ENCODE data around the gene HTR1D.

The HTR1D gene

GRCh38 chr1:23178950-23179349 lies 38.4 kb downstream of the HTR1D start:
- DNase-seq, result no peak

- no peak for DNase-seq
Measured at GRCh38 chr1:23178414-23178813, 38.9 kb downstream of the HTR1D start.

- DNase-seq, result peak; percentile 48
Measured at GRCh38 chr1:23177438-23178380, 39.6 kb downstream of the HTR1D start.

DNA sequence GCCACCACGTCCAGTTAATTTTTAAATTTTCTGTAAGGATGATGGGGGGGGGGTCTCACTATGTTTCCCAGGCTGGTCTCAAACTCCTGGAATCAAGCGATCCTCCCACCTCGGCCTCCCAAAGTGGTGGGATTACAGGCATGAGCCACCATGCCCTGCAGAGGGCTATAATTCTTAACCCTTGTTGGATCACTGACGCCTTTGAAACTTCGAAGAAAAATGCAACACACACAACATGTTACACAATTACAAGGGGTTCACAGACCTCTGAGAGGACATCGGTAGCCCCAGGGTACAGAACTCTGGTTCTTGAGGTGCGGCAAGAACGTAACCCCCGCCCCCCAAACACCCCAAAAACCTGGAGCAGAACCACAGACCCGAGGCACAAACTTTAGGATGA lies 40.3 kb downstream of the HTR1D start:
- no peak for DNase-seq

DNA sequence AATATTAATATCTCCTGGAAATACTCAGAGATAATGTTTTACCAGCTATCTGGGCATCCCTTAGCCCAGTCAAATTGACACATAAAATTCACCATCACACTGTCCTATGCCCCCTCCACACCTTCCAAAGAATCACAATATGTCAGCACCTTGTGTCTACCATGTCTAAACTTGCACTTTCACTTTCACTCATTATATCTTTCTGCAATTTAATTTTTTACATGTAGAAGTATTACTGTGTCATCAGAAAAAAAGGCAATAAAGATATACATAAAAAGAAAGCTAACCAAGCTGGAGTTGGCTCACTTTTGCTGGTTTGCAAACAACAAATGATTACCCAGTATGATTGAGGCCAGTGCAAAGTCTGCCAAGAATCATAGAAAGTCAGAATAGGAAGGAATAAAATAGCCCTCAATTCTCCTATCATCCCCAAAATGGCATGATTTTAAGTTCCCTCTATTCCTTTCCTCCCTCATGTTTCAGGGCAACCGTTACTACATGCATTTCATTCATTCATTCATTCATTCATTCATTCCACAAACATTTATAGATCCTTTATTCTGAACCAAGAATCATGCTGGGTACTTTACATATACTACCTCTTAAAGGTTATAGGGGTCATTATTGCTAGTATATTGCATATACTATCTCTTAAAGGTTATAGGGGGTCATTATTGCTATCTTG lies 42.7 kb downstream of the HTR1D start:
- no peak for DNase-seq

GRCh38 chr1:23171181-23171755 lies 46.0 kb downstream of the HTR1D start:
- no peak for DNase-seq

DNA sequence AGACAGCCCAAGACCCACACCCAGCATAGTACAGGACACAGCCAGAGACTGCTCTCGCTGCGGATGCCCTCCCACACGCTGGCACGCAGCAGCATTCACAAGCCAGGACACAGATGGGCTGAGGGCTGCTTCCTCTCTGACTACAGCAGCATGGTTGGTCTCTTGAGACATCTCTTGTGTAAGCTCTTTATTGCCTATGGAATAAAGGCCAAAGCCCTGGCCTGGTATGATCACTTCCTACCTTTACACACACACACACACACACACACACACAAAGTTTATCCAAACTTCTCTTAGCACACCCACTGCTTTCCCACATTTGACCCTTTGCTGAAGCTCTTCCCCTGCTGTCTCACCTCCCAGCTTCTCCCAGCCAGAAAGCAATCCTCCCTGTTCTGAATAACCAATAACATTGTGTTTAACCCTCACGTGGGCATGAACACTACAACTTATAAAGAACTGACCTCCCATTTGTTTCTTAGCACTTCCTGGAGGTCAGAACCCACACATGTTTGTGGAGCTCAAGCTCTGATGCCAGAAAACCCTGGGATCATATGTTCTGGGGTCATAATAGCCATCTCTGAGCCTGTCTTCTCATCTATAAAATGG lies 47.5 kb downstream of the HTR1D start:
- no peak for DNase-seq

DNA sequence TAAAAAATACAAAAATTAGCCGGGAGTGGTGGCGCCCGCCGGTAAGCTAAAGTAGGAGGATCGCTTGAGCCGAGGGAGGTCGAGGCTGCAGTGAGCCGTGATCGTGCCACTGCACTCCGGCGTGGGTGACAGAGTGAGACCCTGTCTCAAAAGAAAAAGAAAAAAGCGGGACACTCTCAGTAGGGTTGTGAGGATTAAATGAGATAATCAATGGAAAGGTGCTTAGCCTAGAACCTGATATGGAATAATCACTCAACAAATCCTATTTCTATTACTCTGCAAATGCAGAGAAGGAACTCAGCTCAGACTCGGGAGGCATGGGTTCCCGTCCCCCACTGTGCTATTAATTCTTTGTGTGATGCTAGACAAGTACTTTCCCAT lies 48.1 kb downstream of the HTR1D start:
- DNase-seq, result no peak

DNA sequence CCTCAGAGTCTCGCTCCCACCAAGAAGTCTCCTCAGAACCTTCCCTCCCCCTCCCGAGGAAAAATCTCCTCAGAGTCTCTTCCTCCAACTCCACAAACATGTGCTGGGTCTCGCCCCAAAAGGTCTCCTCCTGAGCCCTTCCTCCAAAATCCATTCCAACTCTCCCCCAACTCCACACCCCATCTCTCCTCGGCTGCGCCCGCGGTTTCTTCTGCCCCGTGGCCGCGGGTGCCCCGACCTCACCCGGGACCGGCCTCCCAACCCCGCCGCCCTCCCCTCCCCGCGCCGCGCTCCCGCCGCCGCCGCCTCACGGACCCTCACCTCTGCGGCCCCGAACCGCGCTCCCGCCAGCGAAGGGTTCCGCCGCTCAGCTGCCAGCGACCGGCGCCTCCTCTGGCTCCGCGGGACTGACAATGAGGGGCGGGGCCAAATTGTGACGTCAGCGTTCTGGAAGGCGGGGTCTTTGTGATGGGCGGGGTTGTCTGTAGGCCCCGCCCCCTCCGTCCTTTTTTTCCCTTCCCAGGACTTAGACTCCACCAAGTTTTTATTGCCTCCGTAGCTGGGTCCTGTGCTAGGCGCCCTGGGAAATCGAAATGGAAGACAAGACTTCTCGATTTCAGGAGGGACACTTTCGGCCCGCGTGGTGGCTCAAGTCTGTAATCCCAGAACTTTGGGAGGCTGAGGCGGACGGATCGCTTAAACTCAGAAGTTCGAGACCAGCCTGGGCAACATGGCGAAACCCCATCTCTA lies 48.7 kb downstream of the HTR1D start, which contains the start of gene LUZP1:
TSS of gene LUZP1 (minus strand) at position 412 of the 750 bp plus-strand sequence.
- DNase-seq, result peak; percentile 81

DNA sequence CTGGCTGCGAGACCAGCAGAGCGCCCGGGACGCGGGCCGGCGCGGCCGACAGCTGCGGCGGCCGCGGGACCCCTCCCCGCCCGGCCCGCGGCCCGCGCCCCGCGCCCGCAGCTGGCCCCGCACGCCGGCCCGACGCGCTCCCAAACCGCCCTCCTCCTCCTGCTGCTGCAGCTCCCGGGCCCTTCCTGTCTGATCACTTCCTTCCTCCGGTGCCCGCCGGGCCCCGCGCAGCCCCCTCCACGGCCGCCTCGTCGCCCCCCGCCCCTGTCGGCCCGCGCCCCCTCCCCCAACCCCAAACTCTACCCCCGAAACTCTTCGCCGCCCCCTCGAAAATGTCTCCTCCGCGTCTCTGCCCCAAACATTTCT lies 49.2 kb downstream of the HTR1D start:
- peak; percentile 33 for DNase-seq

- DNase-seq, result peak; percentile 42
Measured at GRCh38 chr1:23167353-23168078, 49.8 kb downstream of the HTR1D start.

DNA sequence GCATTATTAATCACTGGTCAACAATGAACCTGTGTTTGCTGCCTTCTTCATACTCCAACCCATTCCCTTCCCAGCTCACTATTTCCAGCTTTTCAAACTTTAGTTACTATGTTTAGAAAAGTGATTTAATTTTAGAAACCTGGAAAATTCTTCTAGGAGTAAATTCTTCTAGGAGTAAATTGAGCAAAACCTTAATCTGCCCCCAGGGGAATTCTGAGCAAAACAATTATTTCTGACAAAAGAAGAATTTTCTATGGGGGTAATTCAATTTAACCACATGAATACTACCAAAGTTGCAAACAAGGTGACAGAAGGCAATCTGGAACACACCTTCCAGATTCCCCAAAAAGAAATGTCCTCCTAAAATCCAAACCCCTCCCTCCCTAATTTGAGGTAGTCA lies 50.4 kb downstream of the HTR1D start:
- DNase-seq, result no peak

GRCh38 chr1:23163395-23163794 lies 53.9 kb downstream of the HTR1D start:
- DNase-seq, result no peak

DNA sequence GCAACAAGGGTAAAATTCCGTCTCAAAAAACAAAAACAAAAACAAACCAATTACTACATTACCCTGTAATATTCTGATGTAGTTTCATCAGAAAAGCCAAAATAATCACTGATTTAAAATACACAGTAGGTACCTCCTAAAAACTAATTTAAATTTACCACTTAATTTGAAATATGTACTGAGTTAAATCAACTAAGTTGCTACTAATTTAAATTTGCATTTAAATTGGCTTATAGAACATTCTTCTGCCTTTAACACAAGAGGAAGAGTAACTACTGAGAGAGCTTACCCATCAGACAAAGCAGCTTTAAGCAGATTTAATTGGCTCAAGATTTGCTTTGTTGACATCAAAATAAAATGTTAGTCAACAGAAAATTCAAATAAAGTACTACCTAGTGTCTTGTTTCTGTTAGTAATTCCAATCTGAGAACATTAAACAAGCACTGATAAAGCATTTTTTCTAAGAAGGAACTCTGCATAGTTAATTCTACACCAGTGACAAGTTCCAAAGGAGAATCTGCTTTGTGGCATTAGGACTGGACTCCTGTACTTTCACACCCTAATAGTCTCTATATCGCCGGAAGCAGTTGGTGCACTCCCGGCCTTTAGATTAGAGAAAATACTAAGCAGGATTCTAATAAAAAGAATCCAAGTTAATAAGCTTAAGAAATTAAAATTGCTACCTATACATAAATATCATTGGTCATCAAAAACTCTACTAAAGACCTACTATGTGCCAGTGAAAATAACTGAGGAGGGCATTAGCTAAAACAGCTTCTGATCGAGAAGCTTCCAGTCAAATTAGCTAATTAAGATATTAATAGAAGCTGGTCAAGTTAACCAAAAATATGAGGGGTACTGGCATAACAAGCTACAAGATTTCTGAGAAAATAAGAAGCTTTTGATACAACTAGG lies 57.1 kb downstream of the HTR1D start:
- no peak for DNase-seq

DNA sequence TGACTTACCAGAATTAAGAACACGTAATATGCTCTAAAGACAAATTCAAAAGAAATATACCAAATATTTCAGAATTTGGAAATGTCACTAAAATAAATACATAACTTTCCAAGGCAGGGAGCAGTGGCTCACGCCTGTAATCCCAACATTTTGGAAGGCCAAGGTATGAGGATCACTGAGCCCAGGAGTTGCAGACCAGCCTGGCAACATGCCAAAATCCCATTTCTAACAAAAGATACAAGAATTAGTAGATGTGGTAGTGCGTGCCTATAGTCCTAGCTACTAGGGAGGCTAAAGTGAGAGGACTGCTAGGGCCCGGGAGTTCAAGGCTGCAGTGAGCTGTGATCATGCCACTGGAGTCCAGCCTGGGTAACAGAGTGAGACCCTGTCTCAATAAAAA lies 60.4 kb downstream of the HTR1D start:
- no peak for DNase-seq

DNA sequence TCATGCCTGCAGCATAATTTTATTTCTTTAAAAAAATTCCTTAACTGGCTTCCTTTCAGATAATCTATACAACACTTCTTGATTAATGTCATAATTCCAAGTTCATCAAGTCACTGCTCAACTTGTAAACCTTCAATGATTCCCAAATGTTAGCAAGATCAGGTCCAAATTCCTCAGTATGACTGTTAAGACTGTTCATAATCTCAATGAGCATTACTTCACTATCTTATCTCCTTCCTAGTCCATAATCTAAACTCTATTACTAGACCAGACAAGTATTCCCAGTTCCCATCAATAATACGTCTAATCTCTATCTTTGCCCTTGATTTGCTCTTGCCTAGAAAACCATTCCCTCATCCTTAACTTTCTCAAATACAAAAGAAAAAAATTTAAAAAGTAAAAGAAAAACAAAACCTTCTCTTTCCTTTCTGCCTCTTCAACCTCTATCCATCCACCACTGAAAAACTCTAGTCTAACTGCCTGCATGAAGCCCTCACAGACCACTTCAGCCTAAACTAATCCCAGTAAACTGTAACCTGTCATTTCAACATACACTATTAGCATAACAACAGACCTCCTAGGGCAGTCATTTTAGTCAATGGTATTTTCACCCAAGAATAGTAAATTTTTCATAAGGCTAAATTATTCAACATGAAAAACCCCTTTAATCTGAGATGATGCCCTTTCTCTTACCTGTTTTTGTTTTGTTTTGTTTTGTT lies 64.2 kb downstream of the HTR1D start:
- no peak for DNase-seq

GRCh38 chr1:23150742-23151141 lies 66.6 kb downstream of the HTR1D start:
- DNase-seq, result no peak

- no peak for DNase-seq
Measured at GRCh38 chr1:23150125-23150524, 67.2 kb downstream of the HTR1D start.

DNA sequence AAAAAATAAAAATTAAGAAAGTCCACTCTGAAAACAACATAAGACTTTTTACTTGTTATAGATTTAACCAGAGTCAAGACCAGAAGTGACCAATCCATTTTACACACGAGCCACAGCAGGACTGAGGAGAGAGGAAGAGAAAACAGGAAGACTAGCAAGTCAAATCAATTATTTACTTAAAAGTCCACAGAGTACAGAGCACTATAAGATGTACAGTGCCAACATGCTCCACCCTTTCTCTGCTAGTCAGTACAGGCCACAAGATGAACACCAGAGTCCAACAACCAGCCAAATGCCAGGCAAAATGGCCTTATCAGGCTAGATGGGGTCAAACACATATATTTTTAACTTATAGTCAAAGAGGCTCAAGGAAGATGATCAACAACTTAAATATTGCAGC lies 68.2 kb downstream of the HTR1D start:
- DNase-seq, result no peak

DNA sequence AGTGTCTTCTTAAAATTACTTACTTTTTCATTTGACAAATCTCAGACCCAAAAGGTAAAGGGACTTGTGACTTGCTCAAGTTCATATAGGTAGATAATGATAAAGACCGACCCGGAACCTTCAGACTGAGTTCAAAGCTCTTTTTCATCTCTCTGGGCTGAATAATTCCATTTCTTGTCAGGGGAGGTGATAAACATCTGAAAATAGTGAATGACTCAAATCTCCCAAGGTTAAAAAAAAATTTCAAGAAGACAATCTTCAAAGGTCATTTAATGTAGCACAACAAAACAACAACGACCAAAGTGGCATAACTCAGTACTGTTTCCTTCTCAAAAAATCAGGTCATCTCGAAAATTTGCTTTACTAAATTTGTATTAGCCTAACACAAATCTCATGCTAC lies 69.2 kb downstream of the HTR1D start:
- peak; percentile 35 for DNase-seq
